Measurements from ENCODE around the gene USP32.
"Not testable (repeated sequence)": the region's sequence is repeated elsewhere in the genome, so short reads cannot be mapped to it uniquely, and the experiment has no call there.

The USP32 gene

DNA sequence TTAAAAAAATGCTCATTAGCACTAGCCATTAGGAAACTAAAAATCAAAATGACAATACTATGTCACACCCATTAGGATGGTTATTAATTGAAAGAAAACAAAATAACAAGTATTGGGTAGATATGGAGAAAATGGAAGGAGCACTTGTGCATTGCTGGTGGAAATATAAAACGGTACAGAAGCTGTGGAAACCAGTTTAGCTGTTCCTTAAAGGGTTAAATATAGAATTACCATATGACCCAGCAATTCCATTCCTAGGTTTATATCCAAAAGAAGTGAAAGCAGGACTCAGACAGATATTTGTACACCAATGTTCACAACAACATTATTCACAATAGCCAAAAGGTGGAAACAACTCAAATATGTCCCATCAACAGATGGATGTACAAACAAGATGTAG is 13.7 kb downstream of the USP32 start:
- DNase-seq, ATAC-seq: not testable (repeated sequence)

DNA sequence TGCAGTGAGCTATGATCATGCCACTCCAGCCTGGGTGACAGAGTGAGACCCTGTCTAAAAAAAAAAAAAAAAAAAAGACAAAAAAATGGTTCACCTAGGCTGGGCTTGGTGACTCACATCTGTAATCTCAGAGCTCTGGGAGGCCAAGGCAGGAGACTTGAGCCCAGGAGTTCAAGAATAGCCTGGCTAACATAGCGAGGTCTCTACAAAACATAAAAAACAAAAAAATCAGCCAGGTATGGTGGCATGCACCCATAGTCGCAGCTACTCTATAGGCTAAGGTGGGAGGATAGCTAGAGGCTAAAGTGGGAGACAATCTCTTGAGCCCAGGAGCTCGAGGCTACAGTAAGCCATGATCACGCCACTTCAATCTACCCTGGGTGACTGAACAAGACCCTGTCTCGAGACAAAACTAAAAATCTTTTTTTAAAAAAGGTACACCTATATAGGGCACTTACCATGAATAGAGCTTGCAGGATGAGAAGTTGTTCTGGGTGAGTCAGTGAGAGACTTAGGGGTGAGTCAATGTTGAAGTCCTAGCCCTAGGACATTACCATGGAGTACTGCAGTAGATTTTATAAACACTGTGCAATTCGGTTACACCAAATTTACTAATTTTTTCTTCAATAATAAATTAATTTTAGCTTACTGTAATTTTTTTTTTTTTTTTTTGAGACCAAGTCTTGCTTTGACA is 19.0 kb downstream of the USP32 start:
- DNase-seq, result no peak
- ATAC-seq, result peak; percentile 69

DNA sequence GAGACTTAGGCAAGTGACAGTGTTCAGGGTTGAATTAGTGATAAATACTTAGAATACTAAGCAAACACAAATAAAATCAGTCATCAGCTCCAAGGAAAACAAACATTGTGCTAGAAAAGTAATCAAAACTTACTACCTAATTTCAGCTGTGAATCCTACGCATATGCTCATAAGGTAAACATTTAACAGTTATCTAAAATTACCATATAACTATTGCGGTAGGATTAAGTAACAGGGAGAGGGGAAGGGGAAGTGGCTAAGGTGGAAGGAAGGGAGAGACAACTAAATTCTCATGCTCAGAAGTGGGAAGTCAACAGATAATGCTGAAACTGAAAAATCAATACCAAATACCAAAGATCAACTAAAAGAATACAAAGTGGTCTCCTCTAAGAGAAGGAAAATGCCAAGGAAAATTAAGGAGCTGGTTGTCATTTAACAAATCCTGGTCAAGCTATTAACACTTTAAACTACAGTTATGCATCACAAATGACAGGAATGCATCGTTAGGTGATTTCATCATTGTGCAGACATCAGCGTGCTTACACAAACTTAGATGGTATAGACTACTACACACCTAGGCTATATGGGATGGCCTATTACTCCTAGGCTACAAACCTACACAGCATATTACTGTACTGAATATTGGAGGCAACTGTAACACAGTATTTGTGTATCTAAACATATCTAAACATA is 20.0 kb downstream of the USP32 start:
- no peak for ATAC-seq
- DNase-seq, result no peak

DNA sequence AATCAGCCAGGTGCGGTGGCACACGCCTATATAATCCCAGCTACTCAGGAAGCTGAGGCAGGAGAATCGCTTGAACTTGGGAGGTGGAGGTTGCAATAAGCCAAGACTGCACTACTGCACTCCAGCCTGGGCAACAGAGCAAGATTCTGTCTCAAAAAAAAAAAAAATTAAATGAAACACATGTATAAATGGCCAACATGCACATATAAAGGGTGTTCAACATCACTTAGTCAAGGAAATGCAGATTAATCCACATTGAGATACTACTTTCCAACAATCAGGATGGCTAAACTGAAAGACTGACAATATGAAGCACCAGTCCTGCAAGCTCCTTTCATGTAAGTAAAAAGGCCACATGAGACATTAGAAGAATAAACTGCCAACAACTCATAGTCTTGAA is 20.5 kb downstream of the USP32 start:
- ATAC-seq (no peak), DNase-seq (no peak)

DNA sequence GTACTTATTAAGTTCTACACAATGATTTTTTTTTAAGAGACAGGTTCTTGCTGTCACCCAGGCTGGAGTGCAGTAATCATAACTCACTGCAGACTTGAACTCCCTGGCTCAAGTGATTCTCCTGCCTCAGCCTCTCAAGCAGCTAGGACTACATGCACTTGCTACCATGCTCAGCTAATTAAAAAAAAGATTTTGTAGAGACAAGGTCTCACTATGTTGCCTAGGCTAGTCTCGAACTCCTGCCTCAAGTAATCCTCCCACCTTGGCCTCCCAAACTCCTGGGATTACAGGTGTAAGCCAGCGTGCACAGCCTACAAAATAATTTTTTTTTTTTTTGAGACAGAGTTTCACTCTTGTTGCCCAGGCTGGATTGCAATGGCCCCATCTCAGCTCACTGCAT is 22.2 kb downstream of the USP32 start:
- ATAC-seq (no peak), DNase-seq (no peak)

DNA sequence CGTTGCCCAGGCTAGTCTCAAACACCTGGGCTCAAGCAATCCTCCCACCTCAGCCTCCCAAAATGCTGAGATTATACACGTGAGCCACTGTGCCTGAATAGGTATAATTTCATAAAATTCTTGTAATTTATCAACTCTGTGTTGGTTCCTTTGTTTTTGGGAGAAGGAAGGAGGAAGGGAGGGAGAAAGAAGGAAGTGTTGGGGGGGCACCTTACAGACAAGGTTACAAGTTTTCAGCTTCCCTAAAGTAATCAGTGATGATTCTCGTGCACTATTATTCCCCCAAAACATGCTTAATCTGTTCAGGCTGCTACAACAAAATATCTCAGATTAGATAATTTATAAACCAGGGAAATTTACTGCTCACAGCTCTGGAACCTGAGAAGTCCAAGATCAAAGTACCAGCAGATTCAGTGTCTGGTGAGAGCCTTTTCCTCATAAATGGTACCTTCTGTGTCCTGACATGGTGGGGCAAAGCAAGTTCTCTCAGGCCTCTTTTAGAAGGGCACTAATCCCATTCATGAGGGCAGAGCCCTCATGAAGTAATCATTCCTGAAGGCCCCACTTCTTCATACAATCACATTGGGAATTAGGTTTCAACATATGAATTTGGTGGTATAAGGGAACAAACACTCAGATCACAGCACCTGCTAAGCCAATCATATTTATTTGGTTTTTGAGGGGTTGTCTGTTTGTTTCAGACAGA is 28.1 kb downstream of the USP32 start:
- DNase-seq, result no peak
- ATAC-seq, result no peak

DNA sequence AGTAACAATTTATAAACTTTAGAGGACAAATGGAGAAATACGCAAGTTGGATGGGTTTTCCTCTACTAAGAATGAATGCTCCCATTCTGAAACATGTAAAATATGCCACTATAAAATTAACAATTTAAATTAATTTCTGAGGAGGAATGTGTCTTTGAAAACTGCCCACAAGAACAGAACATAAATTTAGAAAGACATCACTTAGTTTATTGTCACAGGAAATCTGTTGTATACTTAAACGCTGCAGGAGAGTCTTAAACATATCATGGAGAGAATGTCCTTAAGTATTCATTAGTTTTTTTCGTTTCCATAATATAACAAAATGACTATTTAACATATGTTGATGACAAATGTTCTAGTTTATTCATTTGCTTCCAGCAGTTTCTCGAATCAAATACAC is 29.6 kb downstream of the USP32 start:
- ATAC-seq (no peak), DNase-seq (no peak)

DNA sequence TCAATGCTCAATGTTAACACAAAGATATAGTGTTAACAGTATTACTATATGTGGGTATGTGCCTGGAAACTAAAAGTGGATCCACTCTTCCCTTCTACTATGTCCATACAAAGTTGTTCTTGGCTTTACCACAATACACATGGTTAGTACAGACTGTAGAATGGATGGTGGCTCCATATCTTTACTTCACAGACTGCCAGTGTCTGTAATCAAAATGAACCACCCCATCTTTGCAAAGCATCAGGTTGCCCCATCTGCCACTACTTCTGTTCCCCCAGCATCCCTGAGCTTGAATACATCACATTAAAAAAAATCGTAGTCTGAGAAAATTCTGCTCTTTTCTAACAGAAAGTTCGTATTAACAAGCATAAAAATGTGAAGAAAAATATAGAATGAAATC is 30.0 kb downstream of the USP32 start:
- DNase-seq (no peak), ATAC-seq (no peak)

DNA sequence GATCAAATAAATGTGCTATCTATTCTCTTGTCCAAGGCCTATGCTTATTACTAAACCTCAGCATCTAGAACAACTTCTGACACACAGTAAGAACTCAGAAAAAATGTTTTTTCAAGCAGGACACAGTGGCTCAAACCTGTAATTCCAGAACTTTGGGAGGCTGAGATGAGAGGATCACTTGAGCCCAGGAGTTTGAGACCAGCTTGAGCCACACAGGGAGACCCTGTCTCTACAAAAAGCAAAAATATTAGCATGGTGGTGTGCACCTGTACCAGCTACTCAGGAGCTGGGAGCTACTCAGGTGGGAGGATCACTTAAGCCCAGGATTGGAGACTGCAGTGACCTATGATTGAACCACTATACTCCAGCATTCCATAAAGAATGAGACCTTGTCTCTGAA is 32.5 kb downstream of the USP32 start:
- DNase-seq (no peak), ATAC-seq (no peak)

DNA sequence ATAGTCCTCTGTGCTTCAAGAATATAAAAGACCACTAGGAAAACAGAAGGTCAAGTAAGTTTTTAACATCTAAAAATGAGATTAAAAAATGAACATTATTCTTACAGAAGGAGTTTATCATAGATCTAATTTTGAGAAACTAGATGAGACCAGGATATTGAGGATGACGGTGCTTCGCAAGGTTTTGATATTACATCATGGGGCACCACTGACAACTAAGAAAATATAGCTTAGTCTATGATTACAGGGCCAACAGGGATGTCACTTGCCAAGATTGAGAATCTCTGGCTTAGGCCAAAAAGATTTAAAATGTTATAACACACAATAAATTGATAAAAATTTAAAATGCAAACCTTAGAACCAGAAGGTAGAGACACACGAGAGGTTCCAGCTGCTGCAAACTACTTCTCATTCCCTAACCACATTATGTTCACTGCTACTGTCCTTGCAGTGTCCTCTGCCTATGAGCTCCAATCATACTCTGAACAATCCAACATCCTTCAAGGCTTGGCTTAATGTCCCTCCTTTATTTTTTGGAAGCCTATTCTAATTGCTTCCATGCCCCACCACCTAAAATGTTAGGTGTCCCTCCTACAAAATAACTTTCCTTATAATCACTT is 33.2 kb downstream of the USP32 start:
- DNase-seq, result no peak
- no peak for ATAC-seq

DNA sequence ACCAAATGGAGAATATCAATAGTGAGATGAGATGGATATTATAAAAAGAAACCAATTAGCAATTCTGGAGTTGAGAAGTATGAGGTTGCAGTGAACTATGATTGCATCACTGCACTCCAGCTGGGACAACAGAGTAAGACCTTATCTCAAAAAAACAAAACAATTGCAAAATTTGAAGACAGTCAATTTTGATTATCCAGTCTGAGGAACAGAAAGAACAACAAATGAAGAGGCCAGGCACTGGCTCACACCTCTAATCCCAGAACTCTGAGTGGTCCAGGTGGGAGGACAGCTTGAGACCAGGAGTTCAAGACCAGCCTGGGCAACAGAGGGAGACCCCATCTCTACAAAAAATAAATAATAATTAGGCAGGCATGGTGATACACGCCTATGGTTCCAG is 35.0 kb downstream of the USP32 start:
- no peak for DNase-seq
- ATAC-seq, result no peak

DNA sequence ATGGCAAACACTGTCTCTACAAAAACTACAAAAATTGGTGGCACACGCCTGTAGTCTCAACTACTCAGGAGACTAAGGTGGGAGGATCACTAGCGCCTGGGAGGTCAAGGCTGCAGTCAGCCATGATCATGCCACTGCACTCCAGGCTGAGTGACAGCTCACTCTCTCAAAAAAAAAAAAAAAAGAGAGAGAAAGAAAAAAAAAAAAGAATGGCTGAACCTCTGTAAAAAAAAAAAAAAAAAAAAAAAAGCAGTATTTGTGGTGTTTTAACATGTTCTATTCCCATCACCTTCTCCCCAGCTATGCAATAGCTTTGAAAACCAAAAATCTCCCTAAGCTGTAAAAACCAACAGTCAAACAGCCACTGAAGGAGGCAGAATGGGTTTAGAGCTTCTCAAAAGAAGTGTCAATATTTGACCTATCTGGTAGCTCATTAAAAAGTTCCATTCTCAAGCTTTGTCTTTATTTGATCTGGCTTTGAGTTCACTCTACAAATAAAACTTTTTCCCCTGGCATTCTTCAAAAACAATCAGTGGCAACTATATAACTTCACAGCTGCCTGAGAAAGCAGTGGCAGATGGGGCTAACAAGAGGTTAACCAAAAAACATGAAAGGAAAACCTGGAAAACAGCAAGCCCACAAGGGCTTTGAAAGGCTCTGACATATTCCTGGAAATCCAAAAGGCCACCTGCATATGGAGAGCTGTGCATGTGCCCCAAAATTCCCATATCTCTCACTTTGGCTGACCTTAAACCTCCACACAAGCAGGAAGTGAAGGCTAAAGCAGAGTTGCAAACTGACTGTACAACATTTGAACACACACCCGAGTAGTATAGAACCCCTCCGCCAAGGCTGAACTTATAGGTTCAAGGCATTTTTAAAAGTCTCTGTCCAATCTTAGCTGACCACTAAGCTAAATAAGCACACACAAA is 36.0 kb downstream of the USP32 start:
- DNase-seq, result no peak
- no peak for ATAC-seq

DNA sequence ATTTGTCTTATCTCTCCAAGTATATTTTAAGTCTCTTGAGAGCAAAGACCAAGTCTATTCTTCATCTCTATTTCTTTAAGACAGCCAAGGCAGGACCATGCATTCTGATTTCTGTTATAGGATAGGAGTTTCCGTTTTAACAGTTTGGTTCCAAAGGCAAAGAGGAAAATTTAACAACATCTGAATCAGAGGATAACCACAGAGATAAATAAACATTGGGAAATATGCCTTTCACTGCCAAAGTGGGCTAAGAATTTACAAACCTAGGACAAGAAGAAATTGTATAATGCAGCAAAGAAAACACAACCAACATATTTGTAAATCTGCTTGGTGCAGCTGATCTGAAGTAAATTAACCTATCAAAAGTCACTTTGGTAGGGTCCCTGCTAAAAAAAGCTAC is 37.7 kb downstream of the USP32 start:
- ATAC-seq (no peak), DNase-seq (no peak)

DNA sequence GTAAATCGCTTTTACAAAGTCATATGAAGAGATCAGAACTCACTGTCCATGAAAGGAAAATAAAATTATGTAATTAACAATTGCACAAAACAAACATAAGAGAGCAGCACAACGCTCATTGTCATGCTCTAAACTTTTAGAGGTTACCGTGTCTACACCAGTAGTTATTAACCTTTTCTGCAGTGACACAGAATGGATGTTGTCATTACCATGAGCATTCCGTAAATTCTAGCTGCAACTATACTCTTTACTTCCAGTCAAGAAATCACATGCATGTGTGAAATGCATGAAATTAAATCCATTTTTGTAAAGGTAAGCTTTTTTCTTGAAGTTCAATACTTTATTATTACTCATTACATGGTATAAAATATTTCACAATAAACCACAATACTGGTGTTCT is 38.2 kb downstream of the USP32 start:
- ATAC-seq (no peak), DNase-seq (no peak)

DNA sequence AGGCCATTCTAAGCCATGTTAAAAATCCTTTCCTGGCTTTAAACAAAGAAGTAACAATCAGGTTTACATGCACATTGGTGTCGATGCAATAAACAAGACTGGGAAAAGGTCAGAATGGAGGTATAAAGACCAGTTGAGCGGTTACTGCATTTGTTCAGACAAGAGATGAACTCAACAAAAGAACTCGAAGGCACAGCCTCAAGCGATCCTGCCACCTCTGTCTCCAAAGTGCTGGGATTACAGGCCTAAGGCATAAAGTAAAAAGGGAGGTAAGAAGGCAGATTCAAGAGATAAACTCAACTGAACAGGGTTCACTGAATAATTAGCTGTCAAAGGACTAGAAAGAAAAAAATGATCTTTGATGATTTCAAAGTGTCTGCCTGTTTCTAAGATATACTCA is 39.4 kb downstream of the USP32 start:
- no peak for DNase-seq
- ATAC-seq, result no peak

DNA sequence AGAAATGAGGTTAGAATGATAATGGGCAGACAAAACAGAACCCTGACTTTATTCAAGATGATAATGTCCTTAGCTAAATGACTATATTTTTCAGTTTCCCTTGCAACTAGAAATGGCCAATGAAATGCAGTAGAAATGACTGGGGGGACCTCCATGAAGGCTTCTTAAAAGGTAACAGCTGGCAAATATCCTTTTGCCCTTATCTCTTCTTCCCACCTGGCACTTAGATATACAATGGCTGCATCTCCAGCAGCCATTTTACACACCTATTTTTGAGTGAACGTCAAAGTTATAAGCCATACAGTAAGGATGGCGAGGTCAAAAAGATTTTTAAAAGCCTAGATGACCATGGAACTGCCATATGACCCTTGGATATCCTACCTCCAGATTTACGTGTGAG is 39.9 kb downstream of the USP32 start:
- DNase-seq, result no peak
- ATAC-seq, result no peak

DNA sequence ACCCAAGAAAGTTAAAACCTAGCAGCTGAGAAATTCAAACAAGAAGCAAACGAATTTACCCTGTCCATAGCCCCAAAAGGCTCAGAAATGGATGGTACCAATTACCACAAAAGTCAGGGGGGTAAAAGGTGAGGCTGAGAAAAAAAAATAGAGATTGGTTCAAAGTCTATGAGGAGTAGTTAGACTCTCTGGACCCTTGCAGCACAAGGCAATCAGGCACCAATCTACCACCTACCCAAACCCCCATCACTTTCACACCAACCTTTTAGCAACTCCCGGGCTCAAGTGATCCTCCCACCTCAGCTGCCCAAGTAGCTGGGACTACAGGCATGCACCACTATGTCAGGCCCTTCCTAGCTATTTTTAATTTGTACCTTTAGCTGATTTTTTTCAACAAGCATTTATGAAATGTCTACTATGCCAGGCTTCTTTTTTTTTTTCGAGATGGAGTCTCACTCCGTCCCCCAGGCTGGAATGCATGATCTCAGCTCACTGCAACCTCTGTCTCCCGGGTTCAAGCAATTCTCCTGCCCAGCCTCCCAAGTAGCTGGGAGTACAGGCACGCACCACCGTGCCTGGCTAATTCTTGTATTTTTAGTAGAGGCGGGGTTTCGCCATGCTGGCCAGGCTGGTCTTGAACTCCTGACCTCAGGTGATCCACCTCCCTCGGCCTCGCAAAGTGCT is 40.8 kb downstream of the USP32 start:
- DNase-seq, result no peak
- ATAC-seq, result no peak

DNA sequence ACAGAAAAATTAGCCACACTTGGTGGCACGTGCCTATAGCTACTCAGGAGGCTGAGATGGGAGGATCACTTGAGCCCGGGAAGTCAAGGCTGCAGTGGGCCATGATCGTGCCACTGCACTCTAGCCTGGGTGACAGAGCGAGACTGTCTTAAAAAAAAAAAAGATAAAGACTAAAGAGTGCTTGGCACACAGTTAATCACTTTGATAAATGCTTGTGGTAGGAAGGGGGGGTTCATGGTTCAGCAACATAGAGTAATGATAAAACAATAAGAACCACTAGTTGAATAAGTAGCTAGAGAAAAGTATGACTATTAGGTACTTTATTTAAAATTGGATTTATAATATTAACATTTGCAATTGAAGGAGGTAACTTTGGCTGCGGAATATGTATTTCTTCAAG is 43.3 kb downstream of the USP32 start:
- no peak for ATAC-seq

DNA sequence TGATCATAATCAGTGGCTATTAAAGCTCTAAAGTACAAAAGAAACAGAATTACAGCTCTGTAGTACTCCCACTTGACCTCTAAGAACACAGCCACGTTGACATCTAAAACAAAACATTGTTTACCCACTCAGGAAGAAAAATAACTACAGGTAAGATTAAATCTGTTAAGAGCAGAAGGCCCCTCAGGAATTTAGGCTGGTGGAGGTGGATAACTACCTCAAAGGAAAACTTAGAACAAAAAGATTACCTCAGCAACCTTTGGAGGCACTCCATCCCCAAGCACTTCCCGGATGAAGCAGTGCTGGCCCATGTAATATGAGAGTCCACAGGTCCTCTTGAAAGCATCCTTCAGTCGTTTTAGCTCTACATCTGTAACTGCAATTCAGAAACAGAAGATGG is 46.7 kb downstream of the USP32 start:
- DNase-seq (no peak), ATAC-seq (no peak)

More for the DNA sequence above, 43.3 kb downstream of the USP32 start:
- no peak for DNase-seq

DNA sequence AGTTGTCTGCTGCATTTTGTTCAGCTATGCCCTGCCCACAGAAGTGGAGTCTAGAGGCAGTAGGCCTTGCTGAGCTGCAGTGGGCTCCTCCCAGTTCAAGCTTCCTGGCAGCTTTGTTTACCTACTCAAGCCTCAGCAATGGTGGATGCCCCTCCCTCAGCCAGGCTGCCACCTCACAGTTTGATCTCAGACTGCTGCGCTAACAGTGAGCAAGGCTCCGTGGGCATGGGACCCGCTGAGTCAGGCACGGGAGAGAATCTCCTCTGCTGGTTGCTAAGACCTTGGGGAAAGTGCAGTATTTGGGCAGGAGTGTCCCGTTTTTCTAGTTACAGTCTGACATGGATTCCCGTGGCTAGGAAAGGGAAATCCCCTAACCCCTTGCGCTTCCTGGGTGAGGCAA is 49.4 kb downstream of the USP32 start:
- DNase-seq, ATAC-seq: not testable (repeated sequence)

DNA sequence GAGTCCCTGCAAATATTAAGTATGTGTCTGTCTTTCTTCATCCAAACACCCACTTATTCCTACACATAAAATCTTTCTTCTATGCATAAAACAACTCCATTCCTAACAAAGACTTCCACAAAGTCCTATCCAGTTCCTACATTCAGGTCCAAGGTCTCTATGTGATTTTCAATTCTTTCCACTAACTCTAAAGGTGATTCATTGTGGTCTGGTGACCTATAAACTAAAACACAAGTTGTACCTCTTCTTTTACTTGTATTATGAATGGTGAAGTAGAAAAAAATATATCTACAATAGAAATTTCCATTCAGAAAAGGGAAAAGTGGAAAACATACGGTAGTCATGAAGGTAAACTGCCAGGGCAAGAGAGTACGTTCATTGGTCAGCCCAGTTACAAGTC is 56.6 kb downstream of the USP32 start:
- peak; percentile 72 for ATAC-seq

More for the DNA sequence above, 56.6 kb downstream of the USP32 start:
- DNase-seq, result no peak
